ENCODE measurements around the gene SVOP. TPM values are rescaled to one million over a fixed set of nuclear protein-coding genes. Genes with fewer than 3 reads are reported as not detected.
A peak's percentile ranks its signal among the peaks of the same experiment; 100 is the strongest.

Gene SVOP
- total and polyA plus RNA-seq, 3 donors from 2014 or later: 0.31 to 0.37 (median 0.31) TPM

DNA sequence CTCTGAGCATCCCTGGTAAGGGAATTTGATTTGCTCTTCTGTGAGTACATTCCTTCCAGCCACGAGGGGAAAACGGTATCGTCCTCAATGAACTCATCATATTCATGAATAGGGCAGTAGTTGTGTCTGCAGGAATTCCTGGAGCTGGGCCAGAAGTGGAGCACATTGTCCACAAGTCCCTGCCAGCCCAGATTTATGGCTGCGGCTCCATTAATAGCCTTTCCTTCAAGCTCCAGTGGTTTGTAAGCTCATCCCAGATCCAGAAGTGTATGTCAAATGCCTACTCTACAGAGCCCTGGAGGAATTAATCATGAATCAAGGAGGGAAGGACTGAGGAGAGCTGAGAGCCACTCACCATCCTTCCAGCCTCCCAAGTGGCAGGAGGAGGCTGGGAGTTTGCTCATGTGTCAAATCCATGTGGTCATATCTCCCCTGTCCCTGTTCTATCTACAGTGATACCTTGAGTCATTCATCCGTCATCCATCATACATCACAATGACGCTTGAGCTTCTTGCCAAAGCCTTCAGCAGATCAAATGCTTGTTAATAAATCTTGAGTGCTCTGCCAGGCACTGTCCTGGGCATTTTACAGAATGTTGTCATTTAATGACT is 65.5 kb downstream of the SVOP start:
- no peak overlapping the region for H3K4me3 ChIP-seq

GRCh38 chr12:108950991-108951739 is 69.7 kb downstream of the SVOP start:
- Histone ChIP-seq H3K36me3 (ENCODE audit: low read depth, missing control alignments) (no peaks in the 10 kb centered on the region), H3K27me3 (no peaks in the 10 kb centered on the region), H3K4me3 (no peak overlapping the region), H3K9me3 (no peaks in the 10 kb centered on the region), H3K4me1 (no peaks in the 10 kb centered on the region), H3K27ac (no peak overlapping the region)
- peak; percentile 86 for DNase-seq
- no peak for TF ChIP-seq POLR2A (IDR thresholded peaks at IDR 0.05)
- peak; percentile 84 to 91 (median 90) for TF ChIP-seq CTCF (IDR thresholded peaks at IDR 0.05)
- intact Hi-C loops (cut with DNase I; ENCODE audit: low total_unique reads): no loop called here
- 22% methylated on average over 12 of the region's 12 CpGs for WGBS, 2 donors

More for the DNA sequence above, 65.5 kb downstream of the SVOP start:
- TF ChIP-seq POLR2A (IDR thresholded peaks at IDR 0.05) (no peak), CTCF (IDR thresholded peaks at IDR 0.05) (no peak)
- DNase-seq: peak; percentile 54
- 30 to 36% methylated on average over 6 of the region's 6 CpGs for WGBS, 2 donors
- no peaks in the 10 kb centered on the region for H3K36me3 ChIP-seq (ENCODE audit: low read depth, missing control alignments)
- H3K4me1 ChIP-seq: no peaks in the 10 kb centered on the region
- intact Hi-C loops (cut with DNase I; ENCODE audit: low total_unique reads): no loop called here
- no peak overlapping the region for H3K27ac ChIP-seq
- no peaks in the 10 kb centered on the region for H3K9me3 ChIP-seq
- H3K27me3 ChIP-seq: no peaks in the 10 kb centered on the region

DNA sequence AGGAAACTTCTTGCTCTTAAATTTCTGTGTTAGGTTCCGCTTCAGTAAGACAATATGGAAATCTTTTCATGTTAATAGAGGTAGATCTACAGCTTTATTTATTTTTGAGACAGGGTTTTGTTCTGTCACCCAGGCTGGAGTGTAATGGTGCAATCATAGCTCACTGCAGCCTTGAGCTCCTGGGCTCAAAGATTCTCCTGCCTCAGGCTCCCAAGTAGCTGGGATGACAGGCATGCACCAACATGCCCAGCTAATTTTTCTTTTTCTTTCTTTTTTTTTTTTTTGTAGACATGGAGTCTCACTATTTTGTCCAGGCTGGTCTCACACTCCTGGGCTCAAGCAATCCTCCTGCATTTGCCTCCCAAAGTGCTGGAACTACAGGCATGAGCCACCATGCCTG is 70.9 kb downstream of the SVOP start:
- no peaks in the 10 kb centered on the region for H3K27me3 ChIP-seq
- H3K9me3 ChIP-seq: no peaks in the 10 kb centered on the region
- H3K36me3 ChIP-seq (ENCODE audit: low read depth, missing control alignments): no peaks in the 10 kb centered on the region
- WGBS, 2 donors: 92 to 100% methylated on average over 1 of the region's 1 CpG
- H3K27ac ChIP-seq: no peak overlapping the region
- no peak overlapping the region for H3K4me3 ChIP-seq
- DNase-seq: no peak
- no peaks in the 10 kb centered on the region for H3K4me1 ChIP-seq
- intact Hi-C loops (cut with DNase I; ENCODE audit: low total_unique reads): no loop called here
- TF ChIP-seq POLR2A (IDR thresholded peaks at IDR 0.05) (no peak), CTCF (IDR thresholded peaks at IDR 0.05) (no peak)

GRCh38 chr12:108948367-108948766 is 72.5 kb downstream of the SVOP start:
- Histone ChIP-seq H3K36me3 (ENCODE audit: low read depth, missing control alignments) (no peaks in the 10 kb centered on the region), H3K4me1 (no peaks in the 10 kb centered on the region), H3K4me3 (no peak overlapping the region), H3K27me3 (no peaks in the 10 kb centered on the region), H3K27ac (no peak overlapping the region), H3K9me3 (no peaks in the 10 kb centered on the region)
- intact Hi-C loops (cut with DNase I; ENCODE audit: low total_unique reads): no loop called here
- TF ChIP-seq CTCF (IDR thresholded peaks at IDR 0.05) (no peak), POLR2A (IDR thresholded peaks at IDR 0.05) (no peak)
- no peak for DNase-seq

Measured in testis (tissue), 3 donors.